Measurements from ENCODE around the gene RAB17.

GRCh38 chr2:237555560-237555959 lies 35.0 kb downstream of the RAB17 start:
- TF ChIP-seq CTCF (conservative IDR thresholded peaks at IDR 0.05; ENCODE audit: low read depth, low read length) (no peak), SMC3 (IDR thresholded peaks at IDR 0.05; ENCODE audit: low read depth, low read length) (no peak), POLR2A (IDR thresholded peaks at IDR 0.05; ENCODE audit: low read depth, low read length) (no peak), BHLHE40 (IDR thresholded peaks at IDR 0.05; ENCODE audit: low read depth, low read length) (no peak), NFE2L2 (IDR thresholded peaks at IDR 0.05; ENCODE audit: low read depth, low read length) (no peak), RAD21 (IDR thresholded peaks at IDR 0.05; ENCODE audit: low read length) (no peak), CEBPB (IDR thresholded peaks at IDR 0.05; ENCODE audit: low read depth, low read length) (no peak), MAFK (IDR thresholded peaks at IDR 0.05; ENCODE audit: low read depth, low read length) (no peak), RCOR1 (IDR thresholded peaks at IDR 0.05; ENCODE audit: insufficient replicate concordance, low read length) (no peak)

Data from IMR-90 (cell line).